ENCODE data around the gene PRRX2. TPM values are rescaled to one million over a fixed set of nuclear protein-coding genes. Genes with fewer than 3 reads are reported as not detected.

Gene PRRX2
- total RNA-seq, 1 donor: 27.5 TPM

DNA sequence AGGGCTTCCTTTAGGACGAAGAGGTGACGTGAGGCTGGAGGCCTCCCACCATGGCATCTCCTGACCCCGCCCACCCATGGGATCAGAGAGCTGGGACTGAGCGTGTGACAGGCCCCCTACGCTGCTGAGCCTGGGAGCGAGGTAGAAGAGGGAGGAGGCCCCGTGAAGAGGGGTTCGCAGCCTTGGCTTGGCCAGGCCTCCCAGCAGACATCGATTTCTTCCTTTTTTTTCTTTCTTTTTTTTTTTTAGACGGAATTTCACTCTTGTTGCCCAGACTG, 47.9 kb downstream of the PRRX2 start:
- Histone ChIP-seq H4K20me1 (ENCODE audit: insufficient read depth, low read length) (no peaks in the 10 kb centered on the region), H3K27me3 (ENCODE audit: insufficient read depth, low read length) (no peaks in the 10 kb centered on the region), H3K9me3 (ENCODE audit: low read depth, low read length) (no peaks in the 10 kb centered on the region), H3K4me3 (ENCODE audit: insufficient read depth, low read length) (no peak overlapping the region), H3K36me3 (ENCODE audit: insufficient read depth, low read length) (no peaks in the 10 kb centered on the region), H2AFZ (ENCODE audit: low read length) (no peak overlapping the region), H3K4me1 (ENCODE audit: insufficient read depth, low read length) (peaks cover 52% of the 10 kb centered on the region), H3K79me2 (ENCODE audit: insufficient read depth, low read length) (peaks cover 2% of the 10 kb centered on the region), H3K27ac (ENCODE audit: low read depth, low read length) (peak overlapping the region; percentile 96), H3K4me2 (ENCODE audit: insufficient read depth, low read length) (peak overlapping the region; percentile 74)
- TF ChIP-seq, protein P1, sequence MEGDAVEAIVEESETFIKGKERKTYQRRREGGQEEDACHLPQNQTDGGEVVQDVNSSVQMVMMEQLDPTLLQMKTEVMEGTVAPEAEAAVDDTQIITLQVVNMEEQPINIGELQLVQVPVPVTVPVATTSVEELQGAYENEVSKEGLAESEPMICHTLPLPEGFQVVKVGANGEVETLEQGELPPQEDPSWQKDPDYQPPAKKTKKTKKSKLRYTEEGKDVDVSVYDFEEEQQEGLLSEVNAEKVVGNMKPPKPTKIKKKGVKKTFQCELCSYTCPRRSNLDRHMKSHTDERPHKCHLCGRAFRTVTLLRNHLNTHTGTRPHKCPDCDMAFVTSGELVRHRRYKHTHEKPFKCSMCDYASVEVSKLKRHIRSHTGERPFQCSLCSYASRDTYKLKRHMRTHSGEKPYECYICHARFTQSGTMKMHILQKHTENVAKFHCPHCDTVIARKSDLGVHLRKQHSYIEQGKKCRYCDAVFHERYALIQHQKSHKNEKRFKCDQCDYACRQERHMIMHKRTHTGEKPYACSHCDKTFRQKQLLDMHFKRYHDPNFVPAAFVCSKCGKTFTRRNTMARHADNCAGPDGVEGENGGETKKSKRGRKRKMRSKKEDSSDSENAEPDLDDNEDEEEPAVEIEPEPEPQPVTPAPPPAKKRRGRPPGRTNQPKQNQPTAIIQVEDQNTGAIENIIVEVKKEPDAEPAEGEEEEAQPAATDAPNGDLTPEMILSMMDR (IDR thresholded peaks at IDR 0.05; ENCODE audit: extremely low read depth, low read depth, low read length): no peak
- no peak for DNase-seq (ENCODE audit: insufficient read length, low spot score, missing footprints)

DNA sequence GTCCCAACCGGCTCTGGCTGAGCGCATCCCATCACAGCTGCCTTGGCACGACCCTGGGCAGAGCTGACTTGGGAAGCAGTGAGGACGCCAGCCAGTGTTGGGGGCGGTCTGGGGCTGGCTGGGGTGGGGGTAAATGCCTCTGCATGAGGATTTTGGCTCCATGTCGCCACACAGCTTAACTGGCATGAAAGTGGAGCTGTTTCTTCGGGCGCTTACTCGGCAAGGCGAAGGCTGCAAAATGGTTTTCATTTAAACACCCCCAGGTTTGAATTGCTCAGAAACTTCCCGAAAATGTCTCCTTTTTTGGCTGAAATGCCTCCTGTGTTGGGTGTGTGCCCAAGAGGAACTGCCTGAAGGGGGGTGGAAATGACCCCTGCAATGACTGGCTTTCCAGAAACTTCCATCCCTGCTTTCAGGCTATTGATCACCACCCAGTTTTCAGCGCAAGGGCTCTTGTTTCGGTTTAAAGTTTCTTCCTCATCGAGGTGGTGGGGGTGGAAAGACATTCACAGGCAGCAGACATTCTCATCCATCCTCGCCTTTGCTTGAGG, 49.1 kb downstream of the PRRX2 start:
- Histone ChIP-seq H3K9me3 (ENCODE audit: low read depth, low read length) (no peaks in the 10 kb centered on the region), H3K4me2 (ENCODE audit: insufficient read depth, low read length) (peak overlapping the region; percentile 70), H3K27ac (ENCODE audit: low read depth, low read length) (peak overlapping the region; percentile 84), H3K4me1 (ENCODE audit: insufficient read depth, low read length) (peaks cover 52% of the 10 kb centered on the region), H2AFZ (ENCODE audit: low read length) (peak overlapping the region; percentile 58), H3K79me2 (ENCODE audit: insufficient read depth, low read length) (peaks cover 2% of the 10 kb centered on the region), H4K20me1 (ENCODE audit: insufficient read depth, low read length) (no peaks in the 10 kb centered on the region), H3K4me3 (ENCODE audit: insufficient read depth, low read length) (peak overlapping the region; percentile 44), H3K36me3 (ENCODE audit: insufficient read depth, low read length) (no peaks in the 10 kb centered on the region), H3K27me3 (ENCODE audit: insufficient read depth, low read length) (no peaks in the 10 kb centered on the region)
- TF ChIP-seq, protein P1 (IDR thresholded peaks at IDR 0.05; ENCODE audit: extremely low read depth, low read depth, low read length): no peak
- peak; percentile 81 for DNase-seq (ENCODE audit: insufficient read length, low spot score, missing footprints)

DNA sequence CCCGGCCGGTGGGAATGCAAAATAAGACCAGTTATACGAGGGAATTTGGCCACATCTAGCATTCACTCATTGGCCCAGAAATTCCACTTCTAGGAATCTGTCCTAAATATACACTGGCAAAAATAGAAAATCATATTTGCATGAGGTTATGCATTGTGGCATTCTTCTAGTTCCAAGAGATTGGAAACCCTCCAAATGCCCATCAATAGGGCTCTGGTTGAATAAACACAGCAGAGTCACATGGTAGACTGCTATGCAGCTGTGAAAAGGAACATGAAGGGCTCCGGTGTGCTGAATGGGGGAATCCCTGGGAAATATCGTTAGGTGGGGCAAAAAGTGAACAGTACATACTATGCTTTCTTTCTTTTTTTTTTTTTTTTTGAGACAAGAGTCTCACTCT, 50.6 kb downstream of the PRRX2 start:
- Histone ChIP-seq H3K79me2 (ENCODE audit: insufficient read depth, low read length) (no peaks in the 10 kb centered on the region), H3K4me3 (ENCODE audit: insufficient read depth, low read length) (no peak overlapping the region), H3K4me2 (ENCODE audit: insufficient read depth, low read length) (no peak overlapping the region), H3K4me1 (ENCODE audit: insufficient read depth, low read length) (peaks cover 47% of the 10 kb centered on the region), H3K27ac (ENCODE audit: low read depth, low read length) (peak overlapping the region; percentile 84), H3K9me3 (ENCODE audit: low read depth, low read length) (no peaks in the 10 kb centered on the region), H2AFZ (ENCODE audit: low read length) (no peak overlapping the region), H3K36me3 (ENCODE audit: insufficient read depth, low read length) (peaks cover 6% of the 10 kb centered on the region), H4K20me1 (ENCODE audit: insufficient read depth, low read length) (no peaks in the 10 kb centered on the region), H3K27me3 (ENCODE audit: insufficient read depth, low read length) (no peaks in the 10 kb centered on the region)
- DNase-seq (ENCODE audit: insufficient read length, low spot score, missing footprints): peak; percentile 94
- TF ChIP-seq, protein P1 (IDR thresholded peaks at IDR 0.05; ENCODE audit: extremely low read depth, low read depth, low read length): no peak

DNA sequence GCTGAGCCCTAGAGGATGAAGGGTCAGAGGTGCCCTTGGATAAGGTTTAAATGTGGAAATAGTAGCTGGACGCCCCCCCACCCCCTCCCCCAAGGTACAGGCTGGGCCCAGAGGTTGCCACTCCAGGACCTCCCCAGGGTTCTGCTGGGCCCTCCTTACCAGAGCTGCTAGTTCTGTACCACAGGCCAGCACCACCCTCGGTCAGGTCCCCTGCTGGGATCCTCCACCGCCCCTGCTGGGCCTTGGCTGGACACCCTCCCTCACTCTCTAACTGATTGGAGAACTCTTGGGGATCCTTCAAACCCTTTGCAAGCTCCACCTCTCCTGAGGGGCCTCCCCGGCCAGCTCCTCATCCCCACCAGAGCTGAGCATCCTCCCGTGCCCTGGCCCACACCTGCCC, 52.5 kb downstream of the PRRX2 start:
- TF ChIP-seq, protein P1 (IDR thresholded peaks at IDR 0.05; ENCODE audit: extremely low read depth, low read depth, low read length): no peak
- Histone ChIP-seq H4K20me1 (ENCODE audit: insufficient read depth, low read length) (no peaks in the 10 kb centered on the region), H3K27ac (ENCODE audit: low read depth, low read length) (no peak overlapping the region), H3K79me2 (ENCODE audit: insufficient read depth, low read length) (no peaks in the 10 kb centered on the region), H3K36me3 (ENCODE audit: insufficient read depth, low read length) (peaks cover 6% of the 10 kb centered on the region), H3K4me2 (ENCODE audit: insufficient read depth, low read length) (no peak overlapping the region), H3K4me1 (ENCODE audit: insufficient read depth, low read length) (peaks cover 28% of the 10 kb centered on the region), H3K4me3 (ENCODE audit: insufficient read depth, low read length) (no peak overlapping the region), H3K9me3 (ENCODE audit: low read depth, low read length) (no peaks in the 10 kb centered on the region), H2AFZ (ENCODE audit: low read length) (no peak overlapping the region), H3K27me3 (ENCODE audit: insufficient read depth, low read length) (no peaks in the 10 kb centered on the region)
- peak; percentile 46 for DNase-seq (ENCODE audit: insufficient read length, low spot score, missing footprints)

Measured in osteoblast (primary cell).